Progenitor cell of endocrine pancreas (in vitro differentiated cells): ENCODE measurements around the gene TCF12. TPM values are rescaled to one million over a fixed set of nuclear protein-coding genes. Genes with fewer than 3 reads are reported as not detected.

ENCODE experiments used
- DNase-seq: peaks from one replicate; pipeline ENCODE4 v3.0.0; 2021; ENCODE audit warnings: low spot score; ENCODE audit not compliant: unreplicated experiment
- H3K27ac Mint-ChIP-seq: 2 replicates; pipeline ENCODE4 v1.8.0; 2021; ENCODE audit warnings: mild to moderate bottlenecking, moderate library complexity, mixed read lengths
- H3K27me3 Mint-ChIP-seq: 2 replicates; pipeline ENCODE4 v1.8.0; 2021; ENCODE audit warnings: mixed read lengths
- H3K36me3 Mint-ChIP-seq: 2 replicates; pipeline ENCODE4 v1.8.0; 2022; ENCODE audit warnings: mixed read lengths; ENCODE audit not compliant: insufficient read depth
- H3K4me1 Mint-ChIP-seq: 2 replicates; pipeline ENCODE4 v1.8.0; 2021; ENCODE audit warnings: low read depth, mixed read lengths
- H3K4me3 Mint-ChIP-seq: 2 replicates; pipeline ENCODE4 v1.8.0; 2021; ENCODE audit warnings: low read depth, mild to moderate bottlenecking, moderate library complexity, mixed read lengths
- H3K9me3 Mint-ChIP-seq: 2 replicates; pipeline ENCODE4 v1.8.0; 2021; ENCODE audit warnings: low read depth, mixed read lengths
- CTCF ChIP-seq: fragments of 200-600 bp; sonication (generic); IDR thresholded peaks from one replicate; pipeline ENCODE4 v1.5.0; 2021; ENCODE audit warnings: antibody characterized with exemption, mild to moderate bottlenecking; ENCODE audit not compliant: unreplicated experiment
- total RNA-seq: library from RNA; stranded (reverse); gene quantifications from 2 replicates; pipeline ENCODE4 v1.2.1, GENCODE V29; 2021

Gene TCF12
- total RNA-seq, 1 donor from 2014 or later, result 164 TPM

- H3K36me3 Mint-ChIP-seq, result peaks cover 7% of the 10 kb centered on the region
- no peaks in the 10 kb centered on the region for H3K27me3 Mint-ChIP-seq
- peaks cover 12% of the 10 kb centered on the region for H3K4me1 Mint-ChIP-seq
- TF ChIP-seq CTCF, result no peak
- no peak for DNase-seq
- no peak overlapping the region for H3K4me3 Mint-ChIP-seq
- no peaks in the 10 kb centered on the region for H3K9me3 Mint-ChIP-seq
- H3K27ac Mint-ChIP-seq, result no peak overlapping the region
These were observed 69.8 kb downstream of the TCF12 start for GRCh38 chr15:56988219-56988618.

- Mint-ChIP-seq H3K27ac (no peak overlapping the region), H3K27me3 (no peaks in the 10 kb centered on the region), H3K4me3 (no peak overlapping the region), H3K4me1 (peaks cover 12% of the 10 kb centered on the region), H3K9me3 (no peaks in the 10 kb centered on the region), H3K36me3 (peaks cover 10% of the 10 kb centered on the region)
- DNase-seq, result no peak
- TF ChIP-seq CTCF, result no peak
These were observed 71.0 kb downstream of the TCF12 start for GRCh38 chr15:56989411-56989924.

- H3K4me1 Mint-ChIP-seq, result peaks cover 13% of the 10 kb centered on the region
These were observed 72.6 kb downstream of the TCF12 start for GRCh38 chr15:56991017-56991416.

GRCh38 chr15:56992725-56993124, 74.3 kb downstream of the TCF12 start:
- Mint-ChIP-seq H3K36me3 (peaks cover 22% of the 10 kb centered on the region), H3K27ac (no peak overlapping the region), H3K9me3 (peaks cover 14% of the 10 kb centered on the region), H3K4me3 (no peak overlapping the region), H3K27me3 (no peaks in the 10 kb centered on the region), H3K4me1 (peaks cover 12% of the 10 kb centered on the region)
- no peak for TF ChIP-seq CTCF
- no peak for DNase-seq

More at GRCh38 chr15:56991017-56991416, 72.6 kb downstream of the TCF12 start:
- DNase-seq, result no peak
- H3K27me3 Mint-ChIP-seq, result no peaks in the 10 kb centered on the region
- no peak overlapping the region for H3K4me3 Mint-ChIP-seq
- H3K27ac Mint-ChIP-seq, result no peak overlapping the region
- H3K9me3 Mint-ChIP-seq, result peaks cover 4% of the 10 kb centered on the region
- no peak for TF ChIP-seq CTCF
- peaks cover 13% of the 10 kb centered on the region for H3K36me3 Mint-ChIP-seq

- no peaks in the 10 kb centered on the region for H3K27me3 Mint-ChIP-seq
- no peak for DNase-seq
- H3K9me3 Mint-ChIP-seq, result peaks cover 14% of the 10 kb centered on the region
- H3K36me3 Mint-ChIP-seq, result peaks cover 22% of the 10 kb centered on the region
- H3K27ac Mint-ChIP-seq, result no peak overlapping the region
- H3K4me3 Mint-ChIP-seq, result no peak overlapping the region
- H3K4me1 Mint-ChIP-seq, result peaks cover 6% of the 10 kb centered on the region
- no peak for TF ChIP-seq CTCF
These were observed 75.8 kb downstream of the TCF12 start for GRCh38 chr15:56994280-56994679.
